Measurements from ENCODE around the gene EEPD1. TPM values are rescaled to one million over a fixed set of nuclear protein-coding genes. Genes with fewer than 3 reads are reported as not detected.

Gene EEPD1
- total RNA-seq, 1 experiment from 2014 or later: 5.0 TPM

GRCh38 chr7:36116347-36117202, 36.5 kb upstream of the EEPD1 start:
- no peak overlapping the region for H2BK12ac ChIP-seq (ENCODE audit: insufficient read length, low read depth, low read length)
- H3K23ac ChIP-seq (ENCODE audit: insufficient read length, low read depth, low read length): no peak overlapping the region
- no peak overlapping the region for H3K9ac ChIP-seq (ENCODE audit: extremely low read depth, insufficient read length, low read length)
- H3K9me3 ChIP-seq (ENCODE audit: control insufficient read depth, low read depth, low read length): no peaks in the 10 kb centered on the region
- H4K91ac ChIP-seq (ENCODE audit: insufficient read length, low read depth, low read length): no peak overlapping the region
- no peak overlapping the region for H3K56ac ChIP-seq (ENCODE audit: insufficient read length, low read depth, low read length)
- no peak overlapping the region for H4K5ac ChIP-seq (ENCODE audit: insufficient read length, low read depth, low read length)
- no peaks in the 10 kb centered on the region for H3K4me1 ChIP-seq (ENCODE audit: insufficient read depth, low read length)
- no peak overlapping the region for H3K18ac ChIP-seq (ENCODE audit: insufficient read length, low read depth, low read length)
- Mint-ChIP-seq H3K4me3 (no peak overlapping the region), H3K27ac (peak overlapping the region in 1 of 3 experiments; percentile 12; a peak in 2 of 7 replicates), H3K4me1 (peaks cover 11 to 17% of the 10 kb centered on the region in 2 experiments), H3K36me3 (ENCODE audit: insufficient read depth in 1 of 3, low read depth in 3 of 3) (peaks cover 0 to 3% (median 0%) of the 10 kb centered on the region in 3 experiments; a peak in 3 of 7 replicates), H3K27me3 (ENCODE audit: low read depth) (no peaks in the 10 kb centered on the region; the same call in none of the 2 replicates), H3K9me3 (peaks cover 3% of the 10 kb centered on the region in 2 experiments; a peak in 1 of 5 replicates)
- no peaks in the 10 kb centered on the region for H3K79me1 ChIP-seq (ENCODE audit: insufficient read depth, low read depth, low read length, poor library complexity, severe bottlenecking)
- no peaks in the 10 kb centered on the region for H3K79me2 ChIP-seq (ENCODE audit: insufficient read depth, low read length)
- H2BK120ac ChIP-seq (ENCODE audit: low read depth, low read length, poor library complexity, severe bottlenecking): no peak overlapping the region
- no peak overlapping the region for H2AFZ ChIP-seq (ENCODE audit: low read length)
- no CpG with 5 or more reads among the region's 5 CpGs for WGBS (ENCODE audit: extremely low coverage, insufficient read length, low lambda C conversion rate)
- H3K4me2 ChIP-seq (ENCODE audit: insufficient read depth, insufficient read length, low read length): no peak overlapping the region
- no peaks in the 10 kb centered on the region for H3K23me2 ChIP-seq (ENCODE audit: insufficient read length, low read depth, low read length, poor library complexity, severe bottlenecking)
- no peak overlapping the region for H2AK5ac ChIP-seq (ENCODE audit: insufficient read length, low read length)
- DNase-seq: no peak
- H3T11ph ChIP-seq (ENCODE audit: low read length): no peak overlapping the region
- H3K14ac ChIP-seq (ENCODE audit: insufficient read depth, low read length): no peak overlapping the region; the same call in 1 of the 2 replicates
- H4K20me1 ChIP-seq (ENCODE audit: control insufficient read depth, insufficient read depth, insufficient read length): no peaks in the 10 kb centered on the region
- no peak overlapping the region for H2BK15ac ChIP-seq (ENCODE audit: low read depth, low read length)
- H3K4ac ChIP-seq (ENCODE audit: low read depth, low read length): no peak overlapping the region
- no peaks in the 10 kb centered on the region for H3K27me3 ChIP-seq (ENCODE audit: insufficient read depth, low read length)
- no peak overlapping the region for H2BK5ac ChIP-seq (ENCODE audit: insufficient read length, low read length)
- no peak overlapping the region for H2BK20ac ChIP-seq (ENCODE audit: low read depth, low read length, poor library complexity, severe bottlenecking)
- no peak overlapping the region for H4K8ac ChIP-seq (replicated peaks; ENCODE audit: insufficient read length, low read depth, low read length)
- no peak overlapping the region for H3K27ac ChIP-seq (ENCODE audit: insufficient read length, low read depth, low read length)
- TF ChIP-seq, protein P1, sequence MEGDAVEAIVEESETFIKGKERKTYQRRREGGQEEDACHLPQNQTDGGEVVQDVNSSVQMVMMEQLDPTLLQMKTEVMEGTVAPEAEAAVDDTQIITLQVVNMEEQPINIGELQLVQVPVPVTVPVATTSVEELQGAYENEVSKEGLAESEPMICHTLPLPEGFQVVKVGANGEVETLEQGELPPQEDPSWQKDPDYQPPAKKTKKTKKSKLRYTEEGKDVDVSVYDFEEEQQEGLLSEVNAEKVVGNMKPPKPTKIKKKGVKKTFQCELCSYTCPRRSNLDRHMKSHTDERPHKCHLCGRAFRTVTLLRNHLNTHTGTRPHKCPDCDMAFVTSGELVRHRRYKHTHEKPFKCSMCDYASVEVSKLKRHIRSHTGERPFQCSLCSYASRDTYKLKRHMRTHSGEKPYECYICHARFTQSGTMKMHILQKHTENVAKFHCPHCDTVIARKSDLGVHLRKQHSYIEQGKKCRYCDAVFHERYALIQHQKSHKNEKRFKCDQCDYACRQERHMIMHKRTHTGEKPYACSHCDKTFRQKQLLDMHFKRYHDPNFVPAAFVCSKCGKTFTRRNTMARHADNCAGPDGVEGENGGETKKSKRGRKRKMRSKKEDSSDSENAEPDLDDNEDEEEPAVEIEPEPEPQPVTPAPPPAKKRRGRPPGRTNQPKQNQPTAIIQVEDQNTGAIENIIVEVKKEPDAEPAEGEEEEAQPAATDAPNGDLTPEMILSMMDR (conservative IDR thresholded peaks at IDR 0.05): no peak

All from H9 (cell line).